Cardiac septum (tissue), 1 donor: ENCODE measurements around the gene UBE3A. TPM values are rescaled to one million over a fixed set of nuclear protein-coding genes. Genes with fewer than 3 reads are reported as not detected.
A peak's percentile ranks its signal among the peaks of the same experiment; 100 is the strongest.
"Not testable (repeated sequence)": the region's sequence is repeated elsewhere in the genome, so short reads cannot be mapped to it uniquely, and the experiment has no call there.

Source experiments
- DNase-seq: peaks from one replicate; pipeline ENCODE4 v3.0.0-alpha.2; 2020; ENCODE audit warnings: low spot score
- intact Hi-C: fragments of 100-400 bp; cut with DNase I; formaldehyde crosslinking; loops from one replicate; pipeline ENCODE4 v1.14.0; 2022
- long read RNA-seq: library from polyadenylated mRNA; unstranded; transcript quantifications from one replicate; pipeline ENCODE4 v2.0.0, GENCODE V29; 2021
- total RNA-seq: library from RNA; stranded (reverse); fragmentation: NEBNext Ultra II Directional; extraction: Animal tissue kit (Norgen Biotek cat#: 25700); gene quantifications from one replicate; pipeline ENCODE4 v1.2.1, GENCODE V29; 2021
- donor health status: DM: no; HTN: no; CAD: no.

The UBE3A gene
- total RNA-seq = 121 TPM
- long read RNA-seq, full-length matches to known transcripts = 127 of 173 reads
- long read RNA-seq, partial matches to known transcripts = 15 of 173 reads
- long read RNA-seq, other reads (novel, unspliced or antisense) = 31 of 173 reads

GRCh38 chr15:25438601-25439368 lies at the start of gene UBE3A:
UBE3A (minus strand) TSS chr15:25439024; CDS start chr15:25409107, 29,917 bp downstream.
- peak; percentile 95 for DNase-seq
- intact Hi-C loops = loop anchor here (1.0 kb wide), 1 partner anchor 92 kb away; no protein-coding TSS in a partner anchor

GRCh38 chr15:25487226-25487884 lies 48.5 kb upstream of the UBE3A start:
- no peak for DNase-seq
- intact Hi-C loops = no loop called here

- intact Hi-C loops = no loop called here
- DNase-seq = no peak
Measured at GRCh38 chr15:25486051-25486450, 47.2 kb upstream of the UBE3A start.

GRCh38 chr15:25481208-25481859 lies 42.5 kb upstream of the UBE3A start:
- DNase-seq = no peak
- intact Hi-C loops = no loop called here

- DNase-seq = no peak
- intact Hi-C loops = no loop called here
Measured at GRCh38 chr15:25478313-25478712, 39.5 kb upstream of the UBE3A start.

GRCh38 chr15:25477816-25478215 lies 39.0 kb upstream of the UBE3A start:
- intact Hi-C loops = no loop called here

GRCh38 chr15:25474251-25474650 lies 35.4 kb upstream of the UBE3A start:
- intact Hi-C loops = no loop called here
- DNase-seq = no peak

More at GRCh38 chr15:25477816-25478215, 39.0 kb upstream of the UBE3A start:
- DNase-seq = no peak

GRCh38 chr15:25470230-25470629 lies 31.4 kb upstream of the UBE3A start:
- no peak for DNase-seq
- intact Hi-C loops = no loop called here

- intact Hi-C loops = no loop called here
- no peak for DNase-seq
Measured at GRCh38 chr15:25469377-25469776, 30.6 kb upstream of the UBE3A start.

GRCh38 chr15:25468611-25469010 lies 29.8 kb upstream of the UBE3A start:
- no peak for DNase-seq
- intact Hi-C loops = no loop called here

- intact Hi-C loops = no loop called here
Measured at GRCh38 chr15:25465835-25466234, 27.0 kb upstream of the UBE3A start.

GRCh38 chr15:25464784-25465183 lies 26.0 kb upstream of the UBE3A start:
- intact Hi-C loops = no loop called here
- no peak for DNase-seq

More at GRCh38 chr15:25465835-25466234, 27.0 kb upstream of the UBE3A start:
- DNase-seq = peak; percentile 78

- no peak for DNase-seq
- intact Hi-C loops = no loop called here
Measured at GRCh38 chr15:25464383-25464782, 25.6 kb upstream of the UBE3A start.

- intact Hi-C loops = no loop called here
- DNase-seq = no peak
Measured at GRCh38 chr15:25456196-25456595, 17.4 kb upstream of the UBE3A start.

GRCh38 chr15:25455226-25455625 lies 16.4 kb upstream of the UBE3A start:
- intact Hi-C loops = no loop called here
- DNase-seq = no peak

- intact Hi-C loops = no loop called here
- DNase-seq = no peak
Measured at GRCh38 chr15:25454771-25455170, 15.9 kb upstream of the UBE3A start.

- intact Hi-C loops, DNase-seq: not testable (repeated sequence)
Measured at GRCh38 chr15:25453246-25453645, 14.4 kb upstream of the UBE3A start.

- intact Hi-C loops = no loop called here
- no peak for DNase-seq
Measured at GRCh38 chr15:25451501-25451900, 12.7 kb upstream of the UBE3A start.

- no peak for DNase-seq
- intact Hi-C loops = no loop called here
Measured at GRCh38 chr15:25450163-25450562, 11.3 kb upstream of the UBE3A start.

GRCh38 chr15:25446076-25446475 lies 7.3 kb upstream of the UBE3A start:
- no peak for DNase-seq
- intact Hi-C loops = no loop called here
